GM20000 (cell line): ENCODE results near the gene WFIKKN1.

Experiments
- DNase-seq: peaks from one replicate; pipeline ENCODE4 v3.0.0; 2012; ENCODE audit warnings: low spot score
- CTCF ChIP-seq: IDR thresholded peaks from 2 replicates; pipeline ENCODE4 v1.5.1; 2012; ENCODE audit warnings: mild to moderate bottlenecking, control low read depth; ENCODE audit errors: extremely low read depth, missing control alignments

The WFIKKN1 gene

GRCh38 chr16:647173-647902 lies 16.6 kb downstream of the WFIKKN1 start:
- DNase-seq: no peak
- no peak for TF ChIP-seq CTCF

- peak; percentile 82 for TF ChIP-seq CTCF
Measured at GRCh38 chr16:648071-648780, 17.4 kb downstream of the WFIKKN1 start.

GRCh38 chr16:648781-649589 lies 18.2 kb downstream of the WFIKKN1 start, which contains the start of gene WDR90:
Gene WDR90, plus strand, starts transcription at chr16:649365. Its CDS starts 52 bp downstream, at chr16:649417.
- no peak for TF ChIP-seq CTCF
- peak; percentile 99 for DNase-seq

More at GRCh38 chr16:648071-648780, 17.4 kb downstream of the WFIKKN1 start:
- peak; percentile 83 for DNase-seq

GRCh38 chr16:649631-650030 lies 18.8 kb downstream of the WFIKKN1 start:
- no peak for DNase-seq

GRCh38 chr16:651844-652243 lies 21.1 kb downstream of the WFIKKN1 start:
- no peak for DNase-seq
- no peak for TF ChIP-seq CTCF

More at GRCh38 chr16:649631-650030, 18.8 kb downstream of the WFIKKN1 start:
- no peak for TF ChIP-seq CTCF

GRCh38 chr16:652454-653305 lies 21.9 kb downstream of the WFIKKN1 start:
- TF ChIP-seq CTCF: no peak
- DNase-seq: no peak
